HepG2 (cell line): Measurements from ENCODE around the gene SRC. TPM values are rescaled to one million over a fixed set of nuclear protein-coding genes. Genes with fewer than 3 reads are reported as not detected.
A peak's percentile ranks its signal among the peaks of the same experiment; 100 is the strongest.

Experiments used
- HBP1 ChIP-seq: IDR thresholded peaks from 2 replicates; pipeline ENCODE4 v1.6.1; 2016; ENCODE audit warnings: low read depth, control low read depth
- IKZF1 ChIP-seq: fragments of 450-650 bp; IDR thresholded peaks from 2 replicates; pipeline ENCODE4 v1.7.1; 2016
- NRL ChIP-seq: sonication (generic); formaldehyde crosslinking; IDR thresholded peaks from 2 replicates; pipeline ENCODE4 v1.5.0; 2020; ENCODE audit warnings: missing genetic modification reagents, mild to moderate bottlenecking, moderate library complexity, borderline replicate concordance
- PCBP2 ChIP-seq: fragments of 200-400 bp; formaldehyde crosslinking; optimal IDR thresholded peaks from 2 replicates; pipeline ENCODE3; 2018; ENCODE audit warnings: low read length, low read depth; ENCODE audit not compliant: poor library complexity, severe bottlenecking
- POLR2AphosphoS2 ChIP-seq: IDR thresholded peaks from 2 replicates; pipeline ENCODE4 v1.6.1; 2011; ENCODE audit warnings: low read depth, low read length, improper control_type of control experiment
- PRMT3 ChIP-seq: sonication (generic); formaldehyde crosslinking; IDR thresholded peaks from 2 replicates; pipeline ENCODE4 v1.8.1; 2022; ENCODE audit warnings: low read depth, mild to moderate bottlenecking, moderate library complexity, missing genetic modification reagents, borderline replicate concordance
- ZNF572 ChIP-seq: sonication (generic); formaldehyde crosslinking; IDR thresholded peaks from 2 replicates; pipeline ENCODE4 v1.5.1; 2020; ENCODE audit warnings: mild to moderate bottlenecking, missing genetic modification reagents
- ZNF747 ChIP-seq: sonication (generic); formaldehyde crosslinking; IDR thresholded peaks from 2 replicates; pipeline ENCODE4 v1.8.1; 2023; ENCODE audit warnings: missing genetic modification reagents, mild to moderate bottlenecking, borderline replicate concordance
- ZNF879 ChIP-seq: sonication (generic); formaldehyde crosslinking; IDR thresholded peaks from 2 replicates; pipeline ENCODE4 v1.8.1; 2023; ENCODE audit warnings: missing genetic modification reagents
- ZZZ3 ChIP-seq: sonication (generic); formaldehyde crosslinking; IDR thresholded peaks from 2 replicates; pipeline ENCODE4 v1.4.0; 2020; ENCODE audit warnings: missing genetic modification reagents, mild to moderate bottlenecking, borderline replicate concordance
- polyA plus RNA-seq, 8 experiments: library from polyadenylated mRNA; depleted of rRNA in 3 of 8; stranded (reverse) in 7 of 8; unstranded in 1 of 8; fragments of >200 nt; fragmentation: Illumina TruSeq in 4 of 8; extraction: Trizol in 4 of 8; gene quantifications; 2 replicates each; pipeline versions ENCODE4 v1.2.1 to v1.2.3, GENCODE V29; 2011 to 2016; ENCODE audit warnings: low read depth in 4 of 8, missing spikeins in 1 of 8, mixed read lengths in 1 of 8; ENCODE audit not compliant: insufficient read depth in 1 of 8
- total RNA-seq, 5 experiments: library from RNA; depleted of rRNA; stranded (reverse); fragments of >200 nt; fragmentation: Illumina TruSeq; extraction: Trizol; gene quantifications; 2 replicates each; pipeline ENCODE4 v1.2.3, GENCODE V29; 2016; ENCODE audit warnings: low read depth in 1 of 5
- TF ChIP-seq, protein P1 (sequence below): sonication (generic); formaldehyde crosslinking; IDR thresholded peaks from 2 replicates; pipeline ENCODE4 v1.5.1; 2020; ENCODE audit warnings: mild to moderate bottlenecking, missing genetic modification reagents, borderline replicate concordance
- TF ChIP-seq, protein P2 (sequence below): fragments of 450-650 bp; IDR thresholded peaks from 2 replicates; pipeline ENCODE4 v1.6.1; 2017

SRC gene
- total and polyA plus RNA-seq, 2 of the 13 experiments (the other 11 are each of a cell fraction or from before 2014, with no cell fraction given), result 54.7 to 192 TPM

DNA sequence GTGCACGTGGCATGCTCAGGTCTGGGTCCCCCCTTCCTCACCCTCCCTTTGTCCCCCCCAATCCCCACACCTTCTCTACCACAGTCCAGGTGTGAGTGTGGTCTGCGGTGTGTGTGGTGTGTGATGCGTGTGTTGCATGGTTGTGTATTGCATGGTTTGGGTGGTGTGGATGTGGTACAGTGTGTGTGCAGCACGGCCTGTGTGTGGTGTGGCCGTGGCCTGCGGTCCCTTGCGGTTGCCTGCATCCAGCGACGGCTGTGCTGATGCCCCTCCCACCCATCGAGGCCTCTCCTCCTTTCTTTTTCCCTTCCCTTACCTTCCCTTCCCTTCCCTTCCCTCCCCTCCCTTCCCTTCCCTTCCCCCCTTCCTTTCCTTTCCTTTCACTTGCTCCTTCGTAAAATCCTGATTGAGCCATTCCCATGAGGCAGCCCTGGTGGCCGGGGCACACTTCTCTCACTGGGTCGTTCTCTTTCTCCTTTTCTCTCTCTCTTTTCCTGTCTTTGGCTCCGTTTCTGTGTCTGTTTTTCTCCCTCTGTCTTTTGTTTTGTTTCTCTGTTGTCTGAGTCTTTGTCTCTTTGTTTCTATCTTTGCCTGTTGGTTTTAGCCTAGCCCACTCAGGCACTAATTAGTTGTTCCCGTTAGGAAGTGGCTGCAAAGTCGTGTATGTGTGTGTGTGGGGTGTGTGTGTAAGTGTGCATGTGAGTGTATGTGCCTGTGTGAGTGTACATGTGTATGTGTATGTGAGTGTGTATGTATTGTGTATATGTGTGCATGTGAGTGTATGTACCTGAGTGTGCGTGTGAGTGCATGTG lies 65.7 kb downstream of the SRC start (continued):
- TF ChIP-seq PCBP2 (peak; percentile 98), NRL (CRISPR knock-in tag) (0 out of 2 replicates have a peak, but pooled peaks have one; percentile 39), PRMT3 (no peak), ZNF747 (CRISPR knock-in tag) (no peak), ZZZ3 (CRISPR knock-in tag) (0 out of 2 replicates have a peak, but pooled peaks have one; percentile 55), IKZF1 (peak; percentile 51; the same call in 1 of the 2 replicates), ZNF879 (CRISPR knock-in tag) (no peak), ZNF572 (peak; percentile 71; the same call in 1 of the 2 replicates), HBP1 (CRISPR knock-in tag) (peak; percentile 30; the same call in 1 of the 2 replicates), POLR2AphosphoS2 (0 out of 2 replicates have a peak, but pooled peaks have one; percentile 30)
- TF ChIP-seq, protein P1, sequence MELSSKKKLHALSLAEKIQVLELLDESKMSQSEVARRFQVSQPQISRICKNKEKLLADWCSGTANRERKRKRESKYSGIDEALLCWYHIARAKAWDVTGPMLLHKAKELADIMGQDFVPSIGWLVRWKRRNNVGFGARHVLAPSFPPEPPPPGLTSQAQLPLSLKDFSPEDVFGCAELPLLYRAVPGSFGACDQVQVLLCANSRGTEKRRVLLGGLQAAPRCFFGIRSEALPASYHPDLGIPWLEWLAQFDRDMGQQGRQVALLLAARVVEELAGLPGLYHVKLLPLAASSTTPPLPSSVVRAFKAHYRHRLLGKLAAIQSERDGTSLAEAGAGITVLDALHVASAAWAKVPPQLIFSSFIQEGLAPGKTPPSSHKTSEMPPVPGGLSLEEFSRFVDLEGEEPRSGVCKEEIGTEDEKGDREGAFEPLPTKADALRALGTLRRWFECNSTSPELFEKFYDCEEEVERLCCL (CRISPR knock-in tag), result no peak
- TF ChIP-seq, protein P2, sequence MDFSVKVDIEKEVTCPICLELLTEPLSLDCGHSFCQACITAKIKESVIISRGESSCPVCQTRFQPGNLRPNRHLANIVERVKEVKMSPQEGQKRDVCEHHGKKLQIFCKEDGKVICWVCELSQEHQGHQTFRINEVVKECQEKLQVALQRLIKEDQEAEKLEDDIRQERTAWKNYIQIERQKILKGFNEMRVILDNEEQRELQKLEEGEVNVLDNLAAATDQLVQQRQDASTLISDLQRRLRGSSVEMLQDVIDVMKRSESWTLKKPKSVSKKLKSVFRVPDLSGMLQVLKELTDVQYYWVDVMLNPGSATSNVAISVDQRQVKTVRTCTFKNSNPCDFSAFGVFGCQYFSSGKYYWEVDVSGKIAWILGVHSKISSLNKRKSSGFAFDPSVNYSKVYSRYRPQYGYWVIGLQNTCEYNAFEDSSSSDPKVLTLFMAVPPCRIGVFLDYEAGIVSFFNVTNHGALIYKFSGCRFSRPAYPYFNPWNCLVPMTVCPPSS, result peak; percentile 89; the same call in 1 of the 2 replicates
- TF ChIP-seq, all 625 proteins: peak for 32
